GM18868 (cell line): ENCODE results near the gene PRMT5.
"Not testable (repeated sequence)": the region's sequence is repeated elsewhere in the genome, so short reads cannot be mapped to it uniquely, and the experiment has no call there.

ENCODE experiments used
- ATAC-seq: cut with Tn5 transposase; IDR thresholded peaks from one replicate; pipeline ENCODE4 v1.9.1; 2021; ENCODE audit warnings: mild to moderate bottlenecking, moderate library complexity; ENCODE audit not compliant: unreplicated experiment

PRMT5 gene

DNA sequence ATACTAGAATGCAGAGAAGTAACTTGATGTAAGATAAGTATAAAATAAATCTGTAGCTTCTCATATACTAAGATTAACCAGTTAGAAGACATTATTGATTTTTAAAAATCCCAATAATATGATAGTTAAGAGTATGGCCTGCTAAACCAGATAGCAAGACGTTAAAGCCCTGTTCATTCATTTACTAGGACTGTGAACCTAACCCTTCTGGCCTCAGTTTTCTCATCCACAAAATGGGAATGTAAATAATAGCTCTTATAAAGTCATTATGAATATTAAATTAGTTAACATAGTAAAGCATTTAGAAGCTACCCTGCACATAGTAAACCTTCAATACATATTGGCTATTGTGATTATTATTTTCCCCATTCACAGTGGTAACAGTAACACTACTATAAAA is 6.0 kb upstream of the PRMT5 start:
- ATAC-seq: no peak

DNA sequence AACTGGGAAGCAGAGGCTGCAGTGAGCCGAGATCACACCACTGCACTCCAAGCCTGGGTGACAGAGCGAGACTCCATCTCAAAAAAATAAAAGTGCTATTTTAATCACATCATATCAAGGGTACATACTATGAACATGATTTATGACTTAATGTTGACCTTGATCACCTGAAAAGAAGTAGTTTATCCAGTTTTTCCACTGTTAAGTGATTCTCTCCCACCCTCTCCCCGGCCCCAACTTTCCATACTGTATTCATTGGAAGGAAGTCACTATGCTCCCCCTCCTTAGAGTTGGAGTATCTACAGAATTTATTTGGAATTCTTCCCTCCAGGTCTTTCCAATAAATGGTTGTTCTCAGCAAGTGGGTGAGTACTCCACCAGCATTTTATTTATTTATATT is 3.0 kb upstream of the PRMT5 start:
- no peak for ATAC-seq

DNA sequence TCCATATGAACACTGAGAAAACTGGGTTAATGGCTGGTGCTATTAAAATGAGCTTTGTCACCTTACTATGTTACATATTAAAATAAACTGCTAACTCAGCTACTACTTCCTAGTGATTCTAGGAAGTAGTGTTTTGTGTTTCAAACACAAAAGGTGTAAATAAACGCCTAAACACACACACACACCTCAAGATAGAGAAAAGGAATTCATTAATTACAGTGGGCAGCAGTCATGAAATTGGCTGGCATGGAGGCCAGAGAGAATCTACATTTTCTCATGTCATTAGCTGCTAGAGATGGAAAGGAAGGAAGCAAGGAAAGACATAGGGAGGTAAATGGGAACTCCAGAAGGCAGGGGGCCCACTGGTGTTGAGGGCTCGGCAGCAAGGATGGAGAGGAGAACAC is 787 bp upstream of the PRMT5 start:
- no peak for ATAC-seq

DNA sequence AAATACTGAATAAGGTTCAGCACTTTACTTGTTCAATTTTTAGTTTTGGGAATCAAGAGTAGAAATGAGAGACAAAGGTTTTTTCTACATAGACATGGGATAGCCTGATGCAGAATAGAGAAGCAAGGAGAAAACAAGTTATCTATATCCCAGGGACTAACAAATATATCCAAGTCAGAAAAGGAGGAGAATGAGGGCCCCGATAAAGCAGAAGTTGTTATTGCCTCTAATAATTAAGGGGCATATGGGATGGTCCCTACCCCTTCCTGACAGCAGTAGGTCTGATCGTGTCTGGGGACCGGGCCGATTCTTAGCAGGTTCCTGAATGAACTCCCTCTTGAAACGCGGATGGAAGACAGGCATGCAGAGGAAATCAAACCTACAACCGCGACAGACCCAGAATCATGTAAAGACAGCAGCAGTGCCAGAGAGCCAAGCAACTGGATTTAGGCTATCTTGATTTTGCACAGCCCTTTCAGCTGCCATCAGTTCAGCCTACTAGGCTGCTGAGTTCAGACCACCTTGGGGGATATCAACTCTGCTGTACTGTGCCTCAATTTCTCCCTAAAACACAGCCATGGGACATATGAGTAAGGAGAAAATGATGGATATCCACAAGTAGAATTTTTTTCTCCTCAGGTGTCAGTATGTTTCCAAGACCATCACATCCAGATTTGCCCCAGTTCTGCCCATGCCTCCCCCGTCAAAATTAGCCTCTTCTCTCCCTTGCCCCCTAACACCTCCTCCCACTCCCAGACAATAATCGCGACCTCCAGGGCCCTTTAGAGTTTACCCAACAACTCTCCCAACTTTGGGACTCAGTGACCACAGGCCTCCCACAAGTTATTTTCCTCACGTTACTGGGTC is 706 bp downstream of the PRMT5 start:
- no peak for ATAC-seq

DNA sequence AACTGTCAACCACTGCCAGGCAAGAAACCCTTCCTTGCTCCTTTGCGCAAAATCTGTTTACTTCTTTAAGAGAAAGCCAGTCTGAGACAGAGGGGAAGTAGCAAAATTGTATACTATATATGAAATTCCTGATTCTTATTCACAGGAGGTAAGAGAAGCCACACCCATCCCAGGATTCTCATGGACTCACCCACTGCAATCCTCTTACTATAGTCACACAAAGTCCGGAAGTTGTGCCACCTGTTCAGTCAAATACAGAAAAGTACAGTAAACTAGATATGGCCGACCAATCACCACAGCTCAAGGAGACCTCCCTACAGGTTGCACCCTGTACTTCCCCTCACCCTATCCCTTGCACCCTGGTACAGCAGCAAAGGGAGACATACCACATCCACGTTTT is 2.9 kb downstream of the PRMT5 start:
- ATAC-seq: no peak

DNA sequence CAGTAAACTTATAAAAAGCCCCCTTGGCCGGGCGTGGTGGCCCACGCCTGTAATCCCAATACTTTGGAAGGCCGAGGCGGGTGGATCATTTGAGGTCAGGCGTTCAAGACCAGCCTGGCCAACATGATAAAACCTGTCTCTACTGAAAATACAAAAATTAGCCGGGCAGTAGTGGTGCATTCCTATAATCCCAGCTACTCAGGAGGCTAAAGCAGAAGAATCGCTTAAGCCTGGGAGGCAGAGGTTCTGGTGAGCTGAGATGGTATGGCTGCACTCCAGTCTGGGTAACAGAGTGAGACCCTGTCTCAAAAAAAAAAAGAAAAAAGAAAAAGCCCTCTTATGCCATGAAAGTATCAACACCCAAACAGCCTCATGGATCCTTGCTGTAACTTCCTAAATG is 3.7 kb downstream of the PRMT5 start:
- ATAC-seq: no peak

DNA sequence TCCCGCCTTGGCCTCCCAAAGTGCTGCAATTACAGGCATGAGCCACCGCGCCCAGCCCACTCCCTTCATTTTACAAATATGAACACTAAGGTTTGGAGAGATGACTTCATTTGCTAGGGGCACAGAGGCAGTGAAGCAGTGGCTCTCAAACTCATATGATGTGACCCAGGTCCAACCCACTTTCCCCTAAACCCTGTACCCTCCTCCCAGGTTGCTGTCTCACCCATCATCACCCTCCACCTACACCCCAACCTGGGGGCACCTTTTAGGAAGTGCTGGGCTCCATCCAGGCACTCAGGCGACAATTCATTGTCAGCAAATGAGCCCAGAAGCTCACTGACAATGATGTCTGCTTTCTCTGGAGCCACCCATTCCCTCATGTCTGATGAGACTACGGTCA is 5.4 kb downstream of the PRMT5 start:
- no peak for ATAC-seq

DNA sequence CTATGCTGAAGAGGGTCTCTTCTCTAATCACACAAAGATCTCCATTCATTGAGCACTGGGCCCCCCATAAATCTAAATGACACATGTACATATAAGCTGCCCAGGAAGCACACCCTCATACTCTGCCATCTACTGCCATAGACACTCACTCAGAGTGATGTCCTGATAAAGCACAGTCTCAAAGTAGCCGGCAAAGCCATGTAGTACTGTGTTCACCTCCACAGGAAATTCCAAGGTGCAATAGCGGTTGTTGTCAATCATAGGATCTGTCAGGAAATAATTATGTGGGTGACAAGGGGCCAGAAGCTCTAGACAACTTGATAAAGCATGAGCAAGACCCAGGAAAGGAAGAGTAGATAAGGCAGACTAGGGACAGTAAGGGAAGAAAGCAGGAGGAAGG is 6.9 kb downstream of the PRMT5 start:
- ATAC-seq: no peak

DNA sequence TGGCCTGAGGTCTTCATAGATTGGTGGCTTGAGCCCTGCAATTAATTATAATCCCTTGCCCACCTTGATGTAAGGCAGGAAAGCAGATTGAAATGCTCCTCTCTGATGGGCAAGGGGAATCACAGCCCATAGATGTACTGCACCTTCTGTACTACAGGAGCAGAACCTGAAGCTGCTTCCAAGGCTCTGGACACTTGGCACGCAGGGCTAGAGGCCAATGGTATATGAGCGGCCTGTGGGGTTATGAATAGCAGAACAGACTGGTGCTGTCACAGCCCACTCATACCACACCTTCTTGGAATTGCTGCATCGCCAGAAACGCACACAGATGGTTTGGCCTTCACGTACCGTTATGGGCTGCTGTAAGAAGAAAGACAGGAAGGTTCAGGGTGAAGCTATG is 8.5 kb downstream of the PRMT5 start:
- no peak for ATAC-seq

DNA sequence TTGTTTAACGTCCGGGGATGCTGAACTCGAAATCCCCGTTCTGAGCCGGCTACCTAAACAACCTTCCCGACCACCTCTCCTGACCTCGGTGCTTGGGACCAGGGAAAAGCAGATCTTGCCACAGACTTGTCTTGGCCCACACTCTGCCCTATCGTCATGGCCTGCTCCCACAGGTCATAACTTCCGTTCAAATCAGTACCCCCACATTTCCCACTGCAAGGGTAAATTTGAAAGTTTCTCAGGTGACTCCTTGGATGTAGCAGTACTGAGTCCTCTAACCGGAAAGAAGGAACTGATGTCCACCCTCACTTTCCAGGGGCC is 9.6 kb downstream of the PRMT5 start:
- ATAC-seq: no peak

DNA sequence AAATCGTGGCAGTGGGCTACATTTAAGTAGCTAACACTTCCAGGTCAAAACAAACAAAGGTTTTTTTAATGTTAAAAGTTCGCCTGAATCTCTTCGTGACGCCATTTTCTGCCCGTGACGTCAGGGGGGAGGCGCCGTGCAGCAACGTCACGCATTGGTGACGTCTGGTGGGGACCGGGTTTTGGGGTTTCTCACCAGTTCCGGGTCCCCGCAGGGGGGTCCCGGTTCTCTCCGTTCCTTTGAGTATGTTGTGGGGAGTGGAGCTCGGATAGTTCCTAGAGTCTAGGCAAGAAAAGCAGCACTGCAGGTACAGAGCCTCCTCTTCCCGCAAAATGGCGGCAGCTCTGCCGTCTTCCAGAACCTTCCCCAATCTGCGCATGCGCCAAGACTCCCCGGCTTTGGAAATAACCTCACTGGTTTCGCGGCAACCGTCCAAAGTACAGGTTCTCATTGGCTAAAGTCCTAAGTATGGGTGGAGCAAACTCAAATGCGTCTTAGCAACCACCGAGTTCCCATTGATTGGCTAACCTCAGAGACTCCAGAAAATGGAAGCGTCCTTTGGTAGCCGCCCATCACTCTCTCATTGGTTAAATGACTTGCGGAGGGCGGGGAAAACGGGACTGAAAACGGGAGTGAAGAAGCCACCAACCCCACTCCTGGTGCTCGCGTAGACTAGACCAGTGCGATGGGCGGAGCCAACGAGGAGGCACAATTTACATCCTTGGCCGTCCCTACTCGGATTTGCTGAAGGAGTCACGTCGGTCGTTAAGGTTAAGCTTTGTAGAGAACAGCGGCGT is 10.2 kb downstream of the PRMT5 start, which contains the start of gene RBM23:
TSS of gene RBM23 (minus strand) at position 346 of the 797 bp plus-strand sequence.
- ATAC-seq: peak; percentile 90

DNA sequence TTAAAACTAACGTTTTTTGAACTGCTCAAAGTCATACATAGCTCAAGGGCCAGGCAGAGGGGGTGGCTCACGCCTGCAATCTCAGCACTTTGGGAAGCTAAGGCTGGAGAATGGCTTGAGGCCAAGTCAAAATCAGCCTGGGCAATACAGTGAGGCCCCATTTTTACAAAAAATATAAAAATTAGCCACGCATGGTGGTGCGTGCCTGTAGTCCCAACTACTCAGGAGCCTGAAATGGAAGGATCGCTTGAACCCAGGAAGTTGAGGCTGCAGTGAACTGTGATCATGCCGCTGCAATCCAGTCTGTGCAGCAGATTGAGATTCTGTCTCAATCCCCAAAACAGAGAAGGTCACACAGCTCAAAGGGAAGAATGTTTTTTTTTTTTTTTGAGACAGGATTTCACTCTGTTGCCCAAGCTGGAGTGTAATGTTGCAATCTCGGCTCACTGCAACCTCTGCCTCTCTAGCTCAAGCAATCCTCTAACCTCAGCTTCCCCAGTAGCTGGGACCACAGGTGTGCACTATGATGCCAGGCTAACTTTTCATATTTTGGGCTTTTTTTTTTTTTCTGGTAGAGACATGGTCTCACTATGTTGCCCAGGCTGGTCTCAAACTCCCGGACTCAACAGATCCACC is 13.2 kb downstream of the PRMT5 start:
- no peak for ATAC-seq

DNA sequence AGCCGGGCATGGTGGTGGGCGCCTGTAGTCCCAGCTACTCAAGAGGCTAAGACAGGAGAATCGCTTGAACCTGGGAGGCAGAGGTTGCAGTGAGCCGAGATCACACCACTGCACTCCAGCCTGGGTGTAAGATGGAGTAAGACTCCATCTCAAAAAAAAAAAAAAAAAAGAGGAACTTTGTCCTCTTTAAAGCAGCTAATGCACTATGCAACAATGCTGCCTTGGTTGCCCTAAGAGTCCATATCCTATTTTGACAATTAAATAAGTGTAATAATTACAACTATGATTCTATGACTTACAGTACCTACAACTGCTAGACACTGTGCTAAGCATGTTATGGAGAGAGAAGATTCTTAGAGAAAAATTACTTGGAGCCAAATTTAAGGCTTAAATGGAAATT is 14.3 kb downstream of the PRMT5 start:
- not testable (repeated sequence) for ATAC-seq

DNA sequence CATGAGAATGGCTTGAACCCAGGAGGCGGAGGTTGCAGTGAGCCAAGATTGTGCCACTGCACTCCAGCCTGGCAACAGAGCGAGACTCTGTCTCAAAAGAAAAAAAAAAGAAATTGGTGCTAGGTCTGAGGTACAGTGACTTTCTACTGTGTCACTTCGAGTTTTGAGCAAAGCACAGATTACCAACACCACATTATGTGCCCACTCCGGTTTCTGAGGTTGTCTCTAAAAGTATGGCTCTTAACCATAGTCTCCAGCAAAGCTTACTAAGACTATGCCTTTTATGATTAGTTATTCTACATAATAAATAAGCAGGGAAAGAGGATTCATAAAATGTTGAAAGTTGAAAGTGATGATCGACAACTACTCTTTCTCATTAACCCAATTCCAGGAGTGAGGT is 18.3 kb downstream of the PRMT5 start:
- no peak for ATAC-seq

DNA sequence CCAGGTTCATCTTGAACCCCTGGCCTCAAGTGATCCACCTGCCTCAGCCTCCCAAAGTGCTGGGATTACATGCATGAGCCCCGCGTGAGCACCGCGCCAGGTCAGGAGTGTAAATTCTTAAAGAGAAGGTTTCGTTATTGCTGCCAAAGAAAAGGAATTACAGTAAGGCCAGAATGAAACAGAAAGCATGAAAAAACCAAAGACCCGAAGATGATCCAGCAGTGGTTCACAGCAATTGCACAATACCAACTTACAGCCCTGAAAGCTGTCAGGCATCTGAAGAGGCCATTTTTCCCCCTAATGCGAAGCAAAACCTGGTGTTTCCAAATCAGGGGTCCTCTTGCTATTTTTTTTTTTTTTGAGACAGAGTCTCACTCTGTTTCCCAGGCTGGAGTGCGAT is 20.6 kb downstream of the PRMT5 start:
- ATAC-seq: no peak

DNA sequence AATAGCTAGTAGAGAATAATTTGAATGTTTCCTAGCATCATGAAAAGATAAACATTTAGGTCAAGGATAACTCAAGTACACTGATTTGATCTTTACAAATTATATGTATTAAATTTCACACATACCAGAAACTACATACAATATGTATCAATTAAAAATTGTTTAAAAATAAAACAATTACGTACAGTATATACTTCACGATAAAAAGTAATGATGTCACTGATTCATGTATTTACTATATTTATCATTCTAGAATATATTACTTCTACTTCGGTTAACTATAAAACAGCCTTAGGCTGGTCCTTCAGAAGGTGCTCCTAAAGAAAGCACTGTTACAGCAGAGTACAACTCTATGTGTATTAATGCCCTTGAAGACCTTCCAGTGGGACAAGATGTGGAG is 21.7 kb downstream of the PRMT5 start:
- no peak for ATAC-seq

DNA sequence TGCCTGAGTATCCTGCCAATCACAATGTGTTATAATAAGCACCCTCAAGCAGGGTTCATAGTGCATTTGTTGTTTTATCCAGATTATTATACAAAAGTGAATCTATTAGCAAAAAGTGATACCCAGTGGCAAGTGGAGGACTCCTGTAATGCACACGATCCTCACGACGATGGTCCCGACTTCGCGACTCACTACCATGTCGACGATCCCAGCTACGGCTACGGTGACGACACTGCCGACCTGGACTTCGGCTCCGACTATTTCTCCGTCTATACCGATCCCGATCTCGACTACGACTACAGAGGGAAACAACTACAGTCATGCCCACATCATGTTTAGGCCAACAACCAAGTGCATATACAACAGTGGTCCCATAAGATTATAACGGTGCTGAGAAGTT is 23.1 kb downstream of the PRMT5 start:
- no peak for ATAC-seq

DNA sequence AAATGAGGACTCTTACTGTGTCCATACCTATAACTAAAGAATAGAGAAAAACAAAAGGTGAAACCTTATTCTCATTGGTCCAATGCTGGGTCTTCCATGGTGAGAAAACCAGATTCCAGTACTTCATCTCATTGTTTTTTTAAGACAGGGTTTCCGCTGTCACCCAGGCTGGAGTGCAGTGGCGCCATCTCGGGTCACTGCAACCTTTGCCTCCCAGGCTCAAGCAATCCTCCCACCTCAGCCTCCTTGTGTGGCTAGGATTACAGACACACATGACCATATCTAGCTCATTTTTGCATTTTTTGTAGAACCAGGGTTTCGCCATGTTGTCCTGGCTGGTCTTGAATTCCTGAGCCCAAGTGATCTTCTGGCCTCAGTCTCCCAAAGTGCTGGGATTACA is 23.5 kb downstream of the PRMT5 start:
- ATAC-seq: no peak

DNA sequence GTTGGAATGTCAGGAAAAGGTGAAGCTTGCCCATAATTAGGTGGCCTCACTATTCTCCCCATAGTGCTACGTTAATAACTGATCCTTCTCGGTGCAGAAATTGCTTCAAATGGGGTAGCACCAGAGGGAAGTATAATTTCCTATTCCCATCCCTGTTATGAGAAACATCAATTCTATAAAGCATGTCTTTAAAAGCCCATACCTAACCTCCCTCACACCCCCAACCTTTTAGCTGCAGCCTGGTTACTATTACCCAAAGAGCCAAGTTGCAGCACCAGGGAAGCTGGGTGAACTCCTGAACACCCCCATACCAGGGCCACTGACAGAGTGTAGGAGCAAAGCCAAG is 25.5 kb downstream of the PRMT5 start:
- ATAC-seq: no peak

DNA sequence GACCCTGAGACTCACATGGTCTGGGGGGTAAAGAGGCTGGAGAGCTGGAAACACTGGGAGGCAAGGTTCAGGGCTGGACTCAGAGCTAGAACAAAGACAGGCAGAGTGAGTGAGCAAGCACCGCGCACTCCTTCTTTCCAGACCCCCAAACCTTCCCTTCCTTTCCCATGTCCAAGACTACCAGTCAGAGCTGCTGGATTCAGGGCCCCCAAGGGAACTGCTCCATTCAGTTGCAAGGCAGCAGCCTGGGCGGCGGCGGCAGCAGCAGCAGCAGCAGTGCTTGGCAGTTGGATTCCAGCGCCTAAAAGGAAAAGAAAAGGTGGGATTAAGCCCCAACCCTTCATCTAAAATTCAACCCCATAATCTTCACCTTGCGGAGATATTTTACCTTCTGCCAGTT is 27.4 kb downstream of the PRMT5 start:
- no peak for ATAC-seq

DNA sequence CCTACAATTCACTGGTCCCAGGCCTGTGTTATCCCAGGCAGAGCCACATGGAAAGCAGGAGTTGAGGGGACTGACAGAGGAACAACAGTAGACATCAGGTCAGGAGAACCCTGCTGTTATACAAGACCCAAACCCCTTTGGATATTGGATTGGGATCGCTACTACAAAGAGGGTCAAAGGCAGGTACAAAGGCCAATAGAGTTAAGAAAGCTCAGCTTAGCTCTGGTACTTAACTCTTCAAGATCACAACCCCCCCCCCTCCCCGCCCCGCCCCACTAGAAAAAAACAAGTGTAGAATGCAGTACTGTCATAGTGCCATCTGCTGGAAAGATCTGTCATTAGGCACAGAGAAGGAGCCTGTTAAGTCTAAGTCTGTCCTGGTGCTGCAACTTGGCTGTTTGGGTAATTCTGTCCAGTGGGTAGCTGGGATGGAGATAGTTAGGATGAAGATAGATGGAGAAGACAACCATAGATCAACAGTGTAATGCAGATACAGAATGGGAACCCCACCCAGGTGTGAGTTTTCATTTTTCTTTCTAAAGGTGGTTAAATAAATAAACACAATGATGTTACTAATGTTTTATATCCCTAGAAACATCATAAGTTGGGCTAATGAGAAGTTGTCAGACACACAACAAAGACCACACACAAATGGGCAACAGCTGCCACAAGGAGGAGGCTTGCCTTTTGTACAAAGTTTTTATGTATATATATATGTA is 28.9 kb downstream of the PRMT5 start:
- ATAC-seq: peak; percentile 55
